WTC11 (cell line): ENCODE data around the gene NID2. TPM values are rescaled to one million over a fixed set of nuclear protein-coding genes. Genes with fewer than 3 reads are reported as not detected.

Experiments
- ATAC-seq: fragments of 200-7000 bp; cut with Tn5 transposase; 2 replicates; pipeline ENCODE4 v1.10.0; 2021; ENCODE audit warnings: mild to moderate bottlenecking, moderate library complexity
- Bru-seq: library from RNA; stranded (reverse); fragments of 400-500 nt; gene quantifications from one replicate; lab custom pipeline; 2021; lab: Mats Ljungman, UMichigan
- CTCF ChIA-PET: fragments of 300-600 bp; sonication (Branson Sonifier 250); formaldehyde crosslinking; loops from one replicate; lab custom pipeline; 2021; ENCODE audit warnings: antibody characterized with exemption; lab: Charles Lee
- POLR2A ChIA-PET: fragments of 350-600 bp; sonication (Branson Sonifier 250); formaldehyde crosslinking; loops from one replicate; lab custom pipeline; 2021; ENCODE audit warnings: antibody characterized with exemption; lab: Charles Lee
- DNase-seq: peaks from one replicate; pipeline ENCODE4 v3.0.0; 2021; ENCODE audit warnings: low spot score
- H3K27ac Mint-ChIP-seq: 2 replicates; pipeline ENCODE4 v1.8.0; 2021; ENCODE audit warnings: mixed read lengths
- H3K27me3 Mint-ChIP-seq: 2 replicates; pipeline ENCODE4 v1.8.0; 2021; ENCODE audit warnings: low read depth, mild to moderate bottlenecking, moderate library complexity, mixed read lengths
- H3K36me3 Mint-ChIP-seq: 2 replicates; pipeline ENCODE4 v1.8.0; 2021; ENCODE audit warnings: mixed read lengths
- H3K4me1 Mint-ChIP-seq: 2 replicates; pipeline ENCODE4 v1.8.0; 2022; ENCODE audit warnings: mixed read lengths
- H3K4me3 Mint-ChIP-seq: 2 replicates; pipeline ENCODE4 v1.8.0; 2021; ENCODE audit warnings: mild to moderate bottlenecking, moderate library complexity, mixed read lengths
- H3K9me3 Mint-ChIP-seq: 2 replicates; pipeline ENCODE4 v1.8.0; 2021; ENCODE audit warnings: mixed read lengths
- ETV6 ChIP-seq: sonication (generic); formaldehyde crosslinking; IDR thresholded peaks from 2 replicates; pipeline ENCODE4 v1.8.1; 2022; ENCODE audit warnings: mild to moderate bottlenecking, missing genetic modification reagents
- FOXP4 ChIP-seq: sonication (generic); formaldehyde crosslinking; IDR thresholded peaks from 2 replicates; pipeline ENCODE4 v1.8.0; 2022; ENCODE audit warnings: mild to moderate bottlenecking, missing genetic modification reagents
- GABPB1 ChIP-seq: sonication (generic); formaldehyde crosslinking; IDR thresholded peaks from 2 replicates; pipeline ENCODE4 v1.8.1; 2023; ENCODE audit warnings: mild to moderate bottlenecking, missing genetic modification reagents
- HMGXB4 ChIP-seq: sonication (generic); formaldehyde crosslinking; IDR thresholded peaks from 2 replicates; pipeline ENCODE4 v1.8.1; 2023; ENCODE audit warnings: mild to moderate bottlenecking, moderate library complexity, missing genetic modification reagents
- KAT7 ChIP-seq: sonication (generic); formaldehyde crosslinking; IDR thresholded peaks from 2 replicates; pipeline ENCODE4 v1.8.1; 2023; ENCODE audit warnings: missing genetic modification reagents, mild to moderate bottlenecking, borderline replicate concordance
- MXD4 ChIP-seq: fragments of 250-450 bp; sonication (Bioruptor Pico); IDR thresholded peaks from 2 replicates; pipeline ENCODE4 v1.8.0; 2021; ENCODE audit warnings: mild to moderate bottlenecking, moderate library complexity, borderline replicate concordance
- MYBL2 ChIP-seq: sonication (generic); formaldehyde crosslinking; IDR thresholded peaks from 2 replicates; pipeline ENCODE4 v1.8.1; 2023; ENCODE audit warnings: mild to moderate bottlenecking, moderate library complexity, missing genetic modification reagents
- NFE2L1 ChIP-seq: sonication (generic); formaldehyde crosslinking; IDR thresholded peaks from 2 replicates; pipeline ENCODE4 v1.8.1; 2023; ENCODE audit warnings: missing genetic modification reagents
- NFYB ChIP-seq: sonication (generic); formaldehyde crosslinking; conservative IDR thresholded peaks from 2 replicates; pipeline ENCODE4 v1.8.0; 2022; ENCODE audit warnings: low read depth, missing genetic modification reagents
- SP1 ChIP-seq: sonication (generic); formaldehyde crosslinking; conservative IDR thresholded peaks from 2 replicates; pipeline ENCODE4 v1.8.1; 2022; ENCODE audit warnings: missing genetic modification reagents
- ZNF281 ChIP-seq: sonication (generic); formaldehyde crosslinking; IDR thresholded peaks from 2 replicates; pipeline ENCODE4 v1.8.0; 2023; ENCODE audit warnings: mild to moderate bottlenecking, missing genetic modification reagents
- ZNF317 ChIP-seq: sonication (generic); formaldehyde crosslinking; IDR thresholded peaks from 2 replicates; pipeline ENCODE4 v1.8.1; 2023; ENCODE audit warnings: low read depth, mild to moderate bottlenecking, moderate library complexity, missing genetic modification reagents, borderline replicate concordance
- ZNF423 ChIP-seq: fragments of 250-450 bp; sonication (Bioruptor Pico); IDR thresholded peaks from 2 replicates; pipeline ENCODE4 v2.1.2; 2022; ENCODE audit warnings: mild to moderate bottlenecking, moderate library complexity
- long read RNA-seq, 3 experiments: library from RNA in 1 of 3; library from capped mRNA in 1 of 3; library from polyadenylated mRNA in 1 of 3; unstranded in 2 of 3; stranded (forward) in 1 of 3; transcript quantifications; one replicate each; pipeline ENCODE4 v2.0.0, GENCODE V29; 2021
- total RNA-seq: library from RNA; stranded (reverse); gene quantifications from 3 replicates; pipeline ENCODE4 v1.2.3, GENCODE V29; 2021
- TF ChIP-seq, protein P1 (sequence below): sonication (generic); formaldehyde crosslinking; conservative IDR thresholded peaks from 2 replicates; pipeline ENCODE4 v1.8.1; 2022; ENCODE audit warnings: mild to moderate bottlenecking, missing genetic modification reagents

The NID2 gene, protein sequence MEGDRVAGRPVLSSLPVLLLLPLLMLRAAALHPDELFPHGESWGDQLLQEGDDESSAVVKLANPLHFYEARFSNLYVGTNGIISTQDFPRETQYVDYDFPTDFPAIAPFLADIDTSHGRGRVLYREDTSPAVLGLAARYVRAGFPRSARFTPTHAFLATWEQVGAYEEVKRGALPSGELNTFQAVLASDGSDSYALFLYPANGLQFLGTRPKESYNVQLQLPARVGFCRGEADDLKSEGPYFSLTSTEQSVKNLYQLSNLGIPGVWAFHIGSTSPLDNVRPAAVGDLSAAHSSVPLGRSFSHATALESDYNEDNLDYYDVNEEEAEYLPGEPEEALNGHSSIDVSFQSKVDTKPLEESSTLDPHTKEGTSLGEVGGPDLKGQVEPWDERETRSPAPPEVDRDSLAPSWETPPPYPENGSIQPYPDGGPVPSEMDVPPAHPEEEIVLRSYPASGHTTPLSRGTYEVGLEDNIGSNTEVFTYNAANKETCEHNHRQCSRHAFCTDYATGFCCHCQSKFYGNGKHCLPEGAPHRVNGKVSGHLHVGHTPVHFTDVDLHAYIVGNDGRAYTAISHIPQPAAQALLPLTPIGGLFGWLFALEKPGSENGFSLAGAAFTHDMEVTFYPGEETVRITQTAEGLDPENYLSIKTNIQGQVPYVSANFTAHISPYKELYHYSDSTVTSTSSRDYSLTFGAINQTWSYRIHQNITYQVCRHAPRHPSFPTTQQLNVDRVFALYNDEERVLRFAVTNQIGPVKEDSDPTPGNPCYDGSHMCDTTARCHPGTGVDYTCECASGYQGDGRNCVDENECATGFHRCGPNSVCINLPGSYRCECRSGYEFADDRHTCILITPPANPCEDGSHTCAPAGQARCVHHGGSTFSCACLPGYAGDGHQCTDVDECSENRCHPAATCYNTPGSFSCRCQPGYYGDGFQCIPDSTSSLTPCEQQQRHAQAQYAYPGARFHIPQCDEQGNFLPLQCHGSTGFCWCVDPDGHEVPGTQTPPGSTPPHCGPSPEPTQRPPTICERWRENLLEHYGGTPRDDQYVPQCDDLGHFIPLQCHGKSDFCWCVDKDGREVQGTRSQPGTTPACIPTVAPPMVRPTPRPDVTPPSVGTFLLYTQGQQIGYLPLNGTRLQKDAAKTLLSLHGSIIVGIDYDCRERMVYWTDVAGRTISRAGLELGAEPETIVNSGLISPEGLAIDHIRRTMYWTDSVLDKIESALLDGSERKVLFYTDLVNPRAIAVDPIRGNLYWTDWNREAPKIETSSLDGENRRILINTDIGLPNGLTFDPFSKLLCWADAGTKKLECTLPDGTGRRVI (N-terminal part only)
- total RNA-seq (5.4 to 8.5 TPM (median 6.3 TPM) in 3 replicates), Bru-seq, nascent RNA (percentile 40 among the genes with signal in this experiment)
- long read RNA-seq, experiment 1, full-length matches to known transcripts, result 2 of 32 reads
- long read RNA-seq, experiment 1, partial matches to known transcripts, result 12 of 32 reads
- long read RNA-seq, experiment 1, other reads (novel, unspliced or antisense), result 18 of 32 reads
- long read RNA-seq, experiment 2, partial matches to known transcripts, result 2 of 4 reads
- long read RNA-seq, experiment 2, other reads (novel, unspliced or antisense), result 2 of 4 reads
- long read RNA-seq, experiment 3, result 0 reads

DNA sequence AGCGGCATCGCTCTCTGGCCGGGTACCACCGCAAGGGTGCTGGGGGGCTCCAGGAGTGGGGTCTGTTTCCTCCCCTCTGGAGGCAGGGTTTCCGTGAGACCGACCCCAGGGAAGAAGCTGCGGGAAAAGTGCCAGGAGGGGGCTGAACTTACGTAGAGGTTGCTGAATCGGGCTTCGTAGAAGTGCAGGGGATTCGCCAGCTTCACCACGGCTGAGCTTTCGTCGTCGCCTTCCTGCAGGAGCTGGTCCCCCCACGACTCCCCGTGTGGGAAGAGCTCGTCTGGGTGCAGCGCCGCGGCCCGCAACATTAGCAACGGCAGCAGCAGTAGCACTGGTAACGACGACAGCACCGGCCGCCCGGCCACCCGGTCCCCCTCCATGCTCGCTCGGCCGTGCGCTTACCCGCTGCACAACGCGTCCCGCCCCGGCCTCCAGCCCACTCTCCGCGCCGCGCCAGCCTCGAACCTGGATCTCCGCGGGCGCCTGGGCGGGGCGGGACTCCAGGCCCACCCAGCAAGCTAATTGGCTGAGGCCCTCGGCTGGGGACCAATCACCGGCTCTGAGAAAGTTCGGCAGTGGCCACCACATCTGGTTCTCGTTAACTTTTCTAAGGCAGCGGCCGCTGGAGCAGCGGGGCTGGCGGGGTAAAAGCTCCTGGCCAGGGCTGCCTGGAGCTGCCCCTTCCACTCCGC lies at the start of gene NID2:
Gene NID2, minus strand, starts transcription at position 445 of the 692 bp plus-strand sequence. Its CDS starts 65 bp downstream, at position 380.
- ATAC-seq (peak; percentile 86), DNase-seq (peak; percentile 91)
- TF ChIP-seq MXD4 (CRISPR knock-in tag) (no peak), MYBL2 (0 out of 2 replicates have a peak, but pooled peaks have one; percentile 17), KAT7 (CRISPR knock-in tag) (0 out of 2 replicates have a peak, but pooled peaks have one; percentile 2), ETV6 (CRISPR knock-in tag) (0 out of 2 replicates have a peak, but pooled peaks have one; percentile 17), FOXP4 (CRISPR knock-in tag) (0 out of 2 replicates have a peak, but pooled peaks have one; percentile 56), ZNF317 (no peak), NFYB (CRISPR knock-in tag) (peak; percentile 81), ZNF281 (CRISPR knock-in tag) (0 out of 2 replicates have a peak, but pooled peaks have one; percentile 18), SP1 (CRISPR knock-in tag) (peak; percentile 39; the same call in 1 of the 2 replicates), NFE2L1 (CRISPR knock-in tag) (0 out of 2 replicates have a peak, but pooled peaks have one; percentile 21), HMGXB4 (0 out of 2 replicates have a peak, but pooled peaks have one; percentile 53), ZNF423 (CRISPR knock-in tag) (no peak), GABPB1 (CRISPR knock-in tag) (no peak)
- TF ChIP-seq, protein P1, sequence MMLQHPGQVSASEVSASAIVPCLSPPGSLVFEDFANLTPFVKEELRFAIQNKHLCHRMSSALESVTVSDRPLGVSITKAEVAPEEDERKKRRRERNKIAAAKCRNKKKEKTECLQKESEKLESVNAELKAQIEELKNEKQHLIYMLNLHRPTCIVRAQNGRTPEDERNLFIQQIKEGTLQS, result no peak
- Mint-ChIP-seq H3K36me3 (no peaks in the 10 kb centered on the region), H3K27ac (no peak within 1 kb of the TSS), H3K4me1 (peaks cover 18% of the 10 kb centered on the region), H3K27me3 (peaks cover 63% of the 10 kb centered on the region), H3K4me3 (peak within 1 kb of the TSS; percentile 77), H3K9me3 (no peaks in the 10 kb centered on the region)
- POLR2A ChIA-PET, result interaction anchor here (1.1 to 1.7 kb wide), 2 partner anchors 56 to 483 kb away, joined by 4 to 5 read pairs; partner anchors contain the start of genes GPR137C and TXNDC16
- CTCF ChIA-PET, result interaction anchor here (0.8 to 5.3 kb wide), 15 partner anchors 13 to 291 kb away, joined by 3 to 55 read pairs (median 5); partner anchors contain the start of gene PTGDR
